COR-L47 (cell line): ENCODE data around the gene PRR30.
"Not testable (repeated sequence)": the region's sequence is repeated elsewhere in the genome, so short reads cannot be mapped to it uniquely, and the experiment has no call there.

Source experiments
- DNase-seq: peaks from one replicate; lab custom pipeline; 2025; lab: John Stamatoyannopoulos, UW

The PRR30 gene

GRCh38 chr2:27128668-27129571 is 10.3 kb downstream of the PRR30 start:
- no peak for DNase-seq

- no peak for DNase-seq
Observed at GRCh38 chr2:27127883-27128667, 11.1 kb downstream of the PRR30 start.

- no peak for DNase-seq
Observed at GRCh38 chr2:27126252-27126710, 12.9 kb downstream of the PRR30 start.

- DNase-seq, result no peak
Observed at GRCh38 chr2:27125104-27125503, 14.1 kb downstream of the PRR30 start.

DNA sequence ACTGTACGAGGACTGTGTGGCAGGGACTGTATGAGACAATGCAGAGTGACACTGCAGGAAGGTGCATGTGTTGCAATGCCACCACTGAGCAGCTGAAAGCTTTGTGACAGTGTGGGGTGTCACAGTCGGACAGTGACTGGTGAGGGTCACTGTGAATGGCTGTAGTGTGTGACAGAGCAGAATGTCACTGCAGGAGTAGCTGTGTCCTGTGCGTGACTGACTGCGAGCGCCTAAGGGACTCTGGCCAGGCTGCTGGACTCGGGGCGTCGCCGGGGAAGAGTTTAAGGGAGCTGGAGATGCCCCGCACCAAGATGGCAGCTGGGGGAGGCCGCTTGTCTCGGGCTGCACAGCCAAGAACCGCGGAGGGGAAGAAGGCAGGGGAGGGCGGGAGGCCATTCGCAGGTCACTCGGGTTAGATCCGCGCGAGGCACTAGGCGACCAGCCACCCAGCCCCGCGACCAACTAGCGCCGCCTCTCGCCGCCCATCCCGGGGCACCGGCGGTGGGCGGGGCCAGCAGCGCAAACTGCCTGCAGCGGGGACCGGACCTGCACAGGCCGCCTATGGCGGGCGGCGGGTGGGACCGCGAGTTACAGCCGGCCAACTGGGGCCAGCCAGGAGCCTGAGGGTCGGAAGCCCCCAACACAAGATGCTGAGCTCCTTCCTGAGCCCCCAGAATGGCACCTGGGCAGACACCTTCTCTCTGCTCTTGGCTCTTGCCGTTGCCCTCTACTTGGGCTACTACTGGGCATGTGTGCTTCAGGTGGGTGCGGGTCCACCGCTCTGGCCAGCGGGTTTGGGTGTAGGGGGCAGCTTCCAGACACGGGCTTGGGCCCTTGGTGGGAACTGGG is 15.7 kb downstream of the PRR30 start, which contains the start of gene ABHD1:
ABHD1 (plus strand) TSS at position 514 of the 849 bp plus-strand sequence; CDS start at position 648, 134 bp downstream.
- DNase-seq, result peak; percentile 8

GRCh38 chr2:27122791-27123190 is 16.4 kb downstream of the PRR30 start:
- DNase-seq, result no peak

GRCh38 chr2:27121906-27122305 is 17.3 kb downstream of the PRR30 start:
- no peak for DNase-seq

- DNase-seq, result not testable (repeated sequence)
Observed at GRCh38 chr2:27119330-27119670, 19.9 kb downstream of the PRR30 start.

DNA sequence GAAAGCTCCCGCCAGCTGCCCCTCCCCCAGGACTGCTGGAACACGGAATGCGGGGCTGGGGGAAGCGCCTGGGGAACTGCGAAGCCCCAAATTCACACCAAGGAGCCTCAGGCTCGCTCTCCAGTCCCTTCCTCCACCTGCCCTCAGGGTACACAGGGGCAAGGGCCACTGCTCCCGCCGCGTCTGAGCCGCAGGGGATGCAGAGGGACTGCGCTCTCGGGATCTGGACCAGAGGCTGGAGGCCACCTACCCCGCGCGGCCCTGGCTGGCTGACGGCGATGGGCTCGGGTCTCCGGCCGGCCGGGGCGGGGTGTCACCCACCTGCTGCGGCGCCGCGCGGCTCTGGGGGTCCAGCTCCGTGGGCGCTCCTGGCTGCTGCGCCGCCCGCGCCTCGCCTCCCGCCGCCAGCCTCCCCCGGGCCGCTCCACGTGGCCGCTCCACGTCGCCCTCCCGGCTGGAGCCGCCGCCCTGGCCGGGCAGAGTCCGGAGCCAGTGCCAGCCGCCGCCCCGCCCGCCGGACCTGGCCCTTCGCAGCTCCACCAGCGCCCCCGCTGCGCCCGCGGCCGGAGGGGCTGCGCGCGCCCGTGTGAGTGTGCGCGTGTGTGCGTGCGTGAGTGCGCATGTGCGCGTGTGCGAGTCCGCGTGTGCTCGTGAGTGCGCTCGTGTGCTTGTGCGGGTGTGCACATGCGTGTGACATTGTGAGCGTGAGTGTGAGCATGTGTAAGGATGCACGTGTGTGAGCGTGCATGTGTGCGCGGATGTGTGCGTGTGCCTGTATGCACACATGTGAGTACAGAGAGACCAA is 20.5 kb downstream of the PRR30 start, which contains the start of gene CGREF1:
CGREF1 (minus strand) TSS at position 604 of the 805 bp plus-strand sequence. CDS start 14,762 bp downstream, outside the sequence.
- DNase-seq, result peak; percentile 42

- DNase-seq, result no peak
Observed at GRCh38 chr2:27117995-27118524, 21.1 kb downstream of the PRR30 start.

DNA sequence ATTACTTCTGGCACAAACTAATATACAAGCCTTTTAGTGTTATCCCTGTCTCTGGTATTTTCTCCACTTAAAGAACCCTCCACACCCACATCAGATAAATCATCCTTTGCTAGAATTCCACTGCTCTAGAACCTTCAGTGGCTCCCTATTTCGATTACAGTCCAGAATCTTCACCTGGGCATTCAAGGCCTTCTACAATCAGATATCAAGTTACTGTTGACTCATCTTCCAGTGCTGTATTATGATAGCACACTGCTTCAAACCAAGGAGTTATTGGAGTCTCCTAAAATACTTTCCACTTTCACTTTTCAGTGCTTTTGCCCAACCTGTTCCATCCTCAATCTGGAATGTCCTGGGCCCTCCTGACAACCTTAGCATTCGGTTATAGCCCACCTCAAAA is 23.7 kb downstream of the PRR30 start:
- no peak for DNase-seq

GRCh38 chr2:27111392-27112078 is 27.7 kb downstream of the PRR30 start:
- not testable (repeated sequence) for DNase-seq

DNA sequence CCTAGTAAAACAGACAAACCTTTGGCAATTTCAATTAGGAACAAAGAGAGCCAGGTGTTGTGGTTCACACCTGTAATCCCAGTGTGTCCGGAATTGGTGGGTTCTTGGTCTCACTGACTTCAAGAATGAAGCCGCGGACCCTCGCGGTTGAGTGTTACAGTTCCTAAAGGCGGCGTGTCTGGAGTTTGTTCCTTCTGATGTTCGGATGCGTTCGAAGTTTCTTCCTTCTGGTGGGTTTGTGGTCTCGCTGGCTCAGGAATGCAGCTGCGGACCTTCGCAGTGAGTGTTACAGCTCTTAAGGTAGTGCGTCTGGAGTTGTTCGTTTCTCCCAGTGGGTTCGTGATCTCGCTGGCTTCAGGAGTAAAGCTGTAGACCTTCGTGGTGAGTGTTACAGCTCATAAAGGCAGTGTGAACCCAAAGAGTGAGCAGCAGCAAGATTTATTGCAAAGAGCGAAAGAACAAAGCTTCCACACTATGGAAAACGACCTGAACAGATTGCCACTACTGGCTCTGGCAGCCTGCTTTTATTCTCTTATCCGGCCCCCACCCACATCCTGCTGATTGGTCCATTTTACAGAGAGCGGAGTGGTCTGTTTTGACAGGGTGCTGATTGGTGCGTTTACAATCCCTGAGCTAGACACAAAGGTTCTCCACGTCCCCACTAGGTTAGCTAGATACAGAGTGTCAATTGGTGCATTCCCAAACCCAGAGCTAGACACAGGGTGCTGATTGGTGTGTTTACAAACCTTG is 28.4 kb downstream of the PRR30 start:
- not testable (repeated sequence) for DNase-seq

DNA sequence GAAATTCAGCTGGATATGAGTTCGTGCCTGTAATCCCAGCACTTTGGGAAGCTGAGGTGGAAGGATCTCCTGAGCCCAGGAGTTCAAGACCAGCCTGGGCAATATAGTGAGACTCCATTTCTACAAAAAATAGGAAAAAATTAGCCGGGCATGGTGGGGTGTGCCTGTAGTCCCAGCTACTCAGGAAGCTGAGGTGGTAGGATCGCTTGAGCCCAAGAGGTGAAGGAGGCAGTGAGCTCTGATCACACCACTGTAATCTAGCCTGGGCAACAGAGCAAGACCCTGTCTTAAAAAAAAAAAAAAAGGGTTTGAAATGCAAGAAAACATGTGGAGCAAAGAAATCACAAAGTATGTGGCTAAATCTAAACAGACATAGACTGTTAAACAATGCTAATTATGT is 30.1 kb downstream of the PRR30 start:
- DNase-seq, result no peak

- no peak for DNase-seq
Observed at GRCh38 chr2:27108221-27108620, 31.0 kb downstream of the PRR30 start.

DNA sequence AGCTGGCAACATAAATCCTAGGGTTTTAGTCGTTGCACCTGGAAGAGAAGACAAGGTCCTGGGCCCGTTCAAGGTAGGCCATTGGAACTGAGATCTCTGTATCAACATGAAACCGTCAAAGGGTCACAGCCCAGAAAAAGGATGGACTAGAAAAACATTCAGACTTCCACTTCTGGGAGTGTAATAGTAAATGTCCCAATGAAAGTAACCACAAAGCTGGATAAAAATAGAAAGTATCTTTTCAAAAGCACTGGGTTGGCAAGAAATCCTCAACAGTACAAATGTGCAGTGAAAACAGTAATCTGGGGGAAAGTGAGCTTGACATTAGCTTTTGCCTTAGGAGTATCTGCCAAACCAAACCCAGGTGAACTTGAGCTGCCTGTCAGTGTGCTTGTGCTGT is 33.2 kb downstream of the PRR30 start:
- no peak for DNase-seq

- no peak for DNase-seq
Observed at GRCh38 chr2:27102329-27102728, 36.9 kb downstream of the PRR30 start.

DNA sequence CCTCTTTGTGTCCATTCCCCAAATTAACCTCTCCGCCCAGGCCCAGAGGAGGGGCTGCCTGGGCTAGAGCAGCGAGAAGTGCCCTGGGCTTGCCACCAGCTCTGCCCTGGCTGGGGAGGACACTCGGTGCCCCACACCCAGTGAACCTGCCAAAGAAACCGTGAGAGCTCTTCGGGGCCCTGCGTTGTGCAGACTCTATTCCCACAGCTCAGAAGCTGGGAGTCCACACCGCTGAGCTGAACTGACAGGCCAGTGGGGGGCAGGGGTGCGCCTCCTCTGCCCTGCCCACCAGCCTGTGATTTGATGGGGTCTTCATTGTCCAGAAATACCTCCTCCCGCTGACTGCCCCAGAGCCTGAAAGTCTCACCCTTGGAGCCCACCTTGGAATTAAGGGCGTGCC is 39.2 kb downstream of the PRR30 start:
- DNase-seq, result no peak

GRCh38 chr2:27099334-27099955 is 39.8 kb downstream of the PRR30 start:
- DNase-seq, result no peak
